Ovary (tissue), 9 donors: Measurements from ENCODE around the gene KBTBD13. TPM values are rescaled to one million over a fixed set of nuclear protein-coding genes. Genes with fewer than 3 reads are reported as not detected.
"Not testable (repeated sequence)": the region's sequence is repeated elsewhere in the genome, so short reads cannot be mapped to it uniquely, and the experiment has no call there.

Source experiments
- DNase-seq, 5 donors: peaks; one replicate each; pipeline ENCODE4 v3.0.0-alpha.2; 2019 to 2020
- H3K27ac ChIP-seq, 2 donors: fragments of 200-600 bp; one replicate each; pipeline versions ENCODE4 v1.5.1 to v1.8.0; 2019 to 2022
- H3K27me3 ChIP-seq: fragments of 200-600 bp; one replicate; pipeline ENCODE4 v1.8.0; 2022
- H3K36me3 ChIP-seq: fragments of 200-600 bp; sonication (generic); one replicate; pipeline ENCODE4 v1.5.1; 2019
- H3K4me1 ChIP-seq: one replicate; pipeline ENCODE4 v1.8.1; 2013; ENCODE audit warnings: mild to moderate bottlenecking, moderate library complexity; ENCODE audit not compliant: insufficient read depth
- H3K4me3 ChIP-seq: fragments of 200-600 bp; sonication (generic); one replicate; pipeline ENCODE4 v1.5.1; 2017
- H3K9me3 ChIP-seq, 2 donors: fragments of 200-600 bp in 1 of 2; sonication (generic) in 1 of 2; one replicate each; pipeline versions ENCODE4 v1.5.1 to v1.8.1; 2013 to 2019; ENCODE audit warnings: mild to moderate bottlenecking in 1 of 2, moderate library complexity in 1 of 2
- EP300 ChIP-seq: sonication (generic); formaldehyde crosslinking; IDR thresholded peaks from one replicate; pipeline ENCODE4 v1.6.1; 2017; ENCODE audit warnings: antibody characterized with exemption
- POLR2A ChIP-seq: fragments of 450-650 bp; IDR thresholded peaks from one replicate; pipeline ENCODE4 v1.6.1; 2017; ENCODE audit warnings: antibody characterized with exemption, mild to moderate bottlenecking, moderate library complexity
- WGBS, 3 donors: extraction: QIAGEN DNeasy Blood & Tissue Kit in 1 of 3; methylation state at CpG; one replicate each; pipeline versions ENCODE4 v1.1.5 to v1.1.7; 2013 to 2017; 5-methylcytosine and 5-hydroxymethylcytosine counted together
- intact Hi-C, 4 donors: fragments of 100-400 bp; cut with DNase I; formaldehyde crosslinking; loops; one replicate each; pipeline versions ENCODE4 v1.11.0 to v1.15.1; 2022 to 2023
- polyA plus RNA-seq, 2 donors: library from polyadenylated mRNA; stranded (reverse); fragments of 200-250 nt in 1 of 2; fragments of 350-450 nt in 1 of 2; fragmentation: Illumina TruSeq in 1 of 2; extraction: RNeasy Lipid Tissue Mini Kit (QIAGEN cat#74804) in 1 of 2; gene quantifications; one replicate each; pipeline ENCODE4 v1.2.3, GENCODE V29; 2013 to 2014
- total RNA-seq, 7 donors: library from RNA; depleted of rRNA in 2 of 7; stranded (reverse); fragments of >200 nt in 2 of 7; fragmentation: NEBNext Ultra II Directional in 3 of 7; extraction: Animal tissue kit (Norgen Biotek cat#: 25700) in 3 of 7; gene quantifications; one replicate each; pipeline versions ENCODE4 v1.1.0 to v1.2.4, GENCODE V29; 2016 to 2023
- TF ChIP-seq, protein P1 (sequence below), 3 donors: fragments of 450-650 bp in 2 of 3; fragments of 200-600 bp in 1 of 3; IDR thresholded peaks; one replicate each; pipeline versions ENCODE4 v1.5.1 to v1.8.0; 2016 to 2022; ENCODE audit warnings: antibody characterized with exemption in 3 of 3, mild to moderate bottlenecking in 1 of 3
- donor health status: DM: no; HTN: no; CAD: no; lungs with moderate emphysema.
- donor health status: DM: no; HTN: no; CAD: no.
- donor health status: Bipolar disorder and iron deficiency.
- donor health status: DM: yes; HTN: yes; CAD: no.
- donor health status: DM: no; HTN: no; CAD: no.
- donor health status: DM: yes; HTN: yes; CAD: no.

The KBTBD13 gene
- total and polyA plus RNA-seq, 9 donors: 0.07 to 0.28 (median 0.09) TPM; not detected in 3

DNA sequence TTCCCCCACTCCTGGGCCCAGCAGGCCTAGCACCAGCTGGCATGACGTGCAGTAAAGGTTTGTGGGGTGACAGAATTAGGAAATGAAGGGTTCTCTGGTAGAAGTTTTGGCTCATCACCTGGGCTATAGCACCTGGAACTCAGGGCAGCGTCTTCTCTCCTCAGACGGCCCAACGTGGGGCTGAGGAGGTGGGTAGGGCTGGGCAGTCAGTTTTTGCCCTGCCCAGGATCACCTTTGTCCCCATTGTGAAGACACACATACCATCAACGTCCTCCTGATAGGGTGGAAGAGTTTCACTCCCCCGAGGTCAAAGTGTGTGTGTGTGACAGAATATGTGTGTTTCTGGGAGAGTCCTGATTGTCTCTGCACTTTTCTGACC is 12.1 kb downstream of the KBTBD13 start:
- 70 to 78% (median 71%) methylated on average over 6 of the region's 6 CpGs for WGBS, 3 donors

GRCh38 chr15:65089206-65089824 is 12.8 kb downstream of the KBTBD13 start:
- no peaks in the 10 kb centered on the region for H3K27me3 ChIP-seq
- intact Hi-C loops: loop anchor here in 3 of 4 donors (5.0 to 10.0 kb wide), 2 partner anchors 37 to 55 kb away; no protein-coding TSS in a partner anchor
- no peak for TF ChIP-seq POLR2A
- TF ChIP-seq EP300: no peak
- TF ChIP-seq, protein P1, sequence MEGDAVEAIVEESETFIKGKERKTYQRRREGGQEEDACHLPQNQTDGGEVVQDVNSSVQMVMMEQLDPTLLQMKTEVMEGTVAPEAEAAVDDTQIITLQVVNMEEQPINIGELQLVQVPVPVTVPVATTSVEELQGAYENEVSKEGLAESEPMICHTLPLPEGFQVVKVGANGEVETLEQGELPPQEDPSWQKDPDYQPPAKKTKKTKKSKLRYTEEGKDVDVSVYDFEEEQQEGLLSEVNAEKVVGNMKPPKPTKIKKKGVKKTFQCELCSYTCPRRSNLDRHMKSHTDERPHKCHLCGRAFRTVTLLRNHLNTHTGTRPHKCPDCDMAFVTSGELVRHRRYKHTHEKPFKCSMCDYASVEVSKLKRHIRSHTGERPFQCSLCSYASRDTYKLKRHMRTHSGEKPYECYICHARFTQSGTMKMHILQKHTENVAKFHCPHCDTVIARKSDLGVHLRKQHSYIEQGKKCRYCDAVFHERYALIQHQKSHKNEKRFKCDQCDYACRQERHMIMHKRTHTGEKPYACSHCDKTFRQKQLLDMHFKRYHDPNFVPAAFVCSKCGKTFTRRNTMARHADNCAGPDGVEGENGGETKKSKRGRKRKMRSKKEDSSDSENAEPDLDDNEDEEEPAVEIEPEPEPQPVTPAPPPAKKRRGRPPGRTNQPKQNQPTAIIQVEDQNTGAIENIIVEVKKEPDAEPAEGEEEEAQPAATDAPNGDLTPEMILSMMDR (IDR thresholded peaks at IDR 0.05): no peak
- H3K4me1 ChIP-seq: peaks cover 12% of the 10 kb centered on the region
- no peaks in the 10 kb centered on the region for H3K36me3 ChIP-seq
- peak overlapping the region in 1 of 2 donors; percentile 29 for H3K27ac ChIP-seq
- no peak overlapping the region for H3K4me3 ChIP-seq
- H3K9me3 ChIP-seq: no peaks in the 10 kb centered on the region
- peak; percentile 68 to 85 (median 70) for DNase-seq
- WGBS, 3 donors: 29 to 38% (median 33%) methylated on average over 5 of the region's 5 CpGs

More for the DNA sequence above, 12.1 kb downstream of the KBTBD13 start:
- H3K9me3 ChIP-seq: no peaks in the 10 kb centered on the region
- no peak for TF ChIP-seq POLR2A
- TF ChIP-seq, protein P1 (IDR thresholded peaks at IDR 0.05): no peak
- TF ChIP-seq EP300: no peak
- DNase-seq: no peak
- H3K36me3 ChIP-seq: no peaks in the 10 kb centered on the region
- H3K27me3 ChIP-seq: no peaks in the 10 kb centered on the region
- peaks cover 12% of the 10 kb centered on the region for H3K4me1 ChIP-seq
- intact Hi-C loops: loop anchor here in 3 of 4 donors (5.0 to 10.0 kb wide), 2 partner anchors 36 to 54 kb away; no protein-coding TSS in a partner anchor
- H3K27ac ChIP-seq: peak overlapping the region in 1 of 2 donors; percentile 29
- no peak overlapping the region for H3K4me3 ChIP-seq

GRCh38 chr15:65091946-65092770 is 15.6 kb downstream of the KBTBD13 start:
- 68 to 77% (median 75%) methylated on average over 12 of the region's 12 CpGs for WGBS, 3 donors
- H3K4me3 ChIP-seq: no peak overlapping the region
- peaks cover 10% of the 10 kb centered on the region for H3K4me1 ChIP-seq
- H3K36me3 ChIP-seq: no peaks in the 10 kb centered on the region
- H3K9me3 ChIP-seq: no peaks in the 10 kb centered on the region
- H3K27me3 ChIP-seq: no peaks in the 10 kb centered on the region
- peak in 1 of 5 donors; percentile 10 for DNase-seq
- intact Hi-C loops: no loop called here
- H3K27ac ChIP-seq: no peak overlapping the region
- TF ChIP-seq POLR2A: no peak
- TF ChIP-seq EP300: no peak
- TF ChIP-seq, protein P1 (IDR thresholded peaks at IDR 0.05): no peak

DNA sequence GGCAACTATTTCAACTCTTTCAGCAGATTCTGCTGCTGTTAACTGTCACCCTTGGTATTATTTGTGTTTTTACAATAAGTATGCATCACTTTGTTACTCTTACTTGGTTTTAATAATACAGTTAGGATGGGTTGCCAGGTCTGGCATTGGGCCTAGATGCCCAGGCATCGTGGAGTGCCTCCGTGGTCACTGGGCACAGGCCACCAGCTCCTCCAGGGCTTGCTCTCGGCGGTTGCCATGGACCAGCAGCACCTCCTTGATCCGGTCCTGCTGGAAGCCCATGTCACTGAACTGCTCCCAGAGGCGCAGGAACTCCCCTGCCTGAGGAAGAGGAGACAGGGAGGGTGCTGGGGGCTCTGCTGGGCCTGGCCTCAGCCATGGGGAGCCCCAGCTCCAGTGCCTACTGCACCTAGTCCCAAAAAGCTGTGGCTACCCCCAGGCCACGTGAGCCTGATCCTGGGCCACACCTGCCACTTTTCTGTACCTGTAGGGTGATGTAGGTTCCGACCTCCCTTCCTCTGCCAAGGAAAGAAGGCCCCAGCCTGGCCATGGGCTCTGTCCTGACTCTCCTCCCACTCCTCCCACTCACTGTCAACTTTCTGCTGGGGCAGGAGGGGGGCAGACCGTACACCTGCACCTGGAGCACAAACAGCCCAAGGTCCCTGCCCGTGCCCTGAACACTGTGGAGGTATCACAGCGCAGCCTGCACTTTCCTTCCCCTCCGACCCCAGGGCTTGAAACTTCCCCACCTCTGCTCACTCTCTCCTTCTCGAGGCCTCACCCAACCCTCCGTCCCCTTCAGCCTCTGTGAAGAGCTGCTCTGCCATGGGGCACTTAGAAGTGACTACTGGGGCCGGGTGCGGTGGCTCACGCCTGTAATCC is 16.6 kb downstream of the KBTBD13 start:
- 90 to 95% (median 91%) methylated on average over 17 of the region's 17 CpGs for WGBS, 3 donors
- Histone ChIP-seq H3K4me3 (no peak overlapping the region), H3K27me3 (no peaks in the 10 kb centered on the region), H3K27ac (no peak overlapping the region), H3K4me1 (peaks cover 10% of the 10 kb centered on the region), H3K36me3 (no peaks in the 10 kb centered on the region), H3K9me3 (no peaks in the 10 kb centered on the region)
- TF ChIP-seq, protein P1 (IDR thresholded peaks at IDR 0.05): no peak
- TF ChIP-seq EP300: no peak
- no peak for TF ChIP-seq POLR2A
- intact Hi-C loops: no loop called here
- DNase-seq: peak in 1 of 5 donors; percentile 19

- DNase-seq, H3K36me3 ChIP-seq, H3K4me3 ChIP-seq, intact Hi-C loops, H3K27ac ChIP-seq, H3K27me3 ChIP-seq, H3K9me3 ChIP-seq: not testable (repeated sequence)
- 95 to 96% (median 95%) methylated on average over 13 of the region's 13 CpGs for WGBS, 3 donors
- peaks cover 10% of the 10 kb centered on the region for H3K4me1 ChIP-seq
These were observed 17.2 kb downstream of the KBTBD13 start for GRCh38 chr15:65093793-65094170.
